NCI-H1930 (cell line): Measurements from ENCODE around the gene TMEM72.

Source experiments
- DNase-seq, 2 experiments: peaks; one replicate each; lab custom pipeline; 2025; lab: John Stamatoyannopoulos, UW

Gene TMEM72

GRCh38 chr10:44921061-44921460, 9.9 kb downstream of the TMEM72 start:
- no peak for DNase-seq

DNA sequence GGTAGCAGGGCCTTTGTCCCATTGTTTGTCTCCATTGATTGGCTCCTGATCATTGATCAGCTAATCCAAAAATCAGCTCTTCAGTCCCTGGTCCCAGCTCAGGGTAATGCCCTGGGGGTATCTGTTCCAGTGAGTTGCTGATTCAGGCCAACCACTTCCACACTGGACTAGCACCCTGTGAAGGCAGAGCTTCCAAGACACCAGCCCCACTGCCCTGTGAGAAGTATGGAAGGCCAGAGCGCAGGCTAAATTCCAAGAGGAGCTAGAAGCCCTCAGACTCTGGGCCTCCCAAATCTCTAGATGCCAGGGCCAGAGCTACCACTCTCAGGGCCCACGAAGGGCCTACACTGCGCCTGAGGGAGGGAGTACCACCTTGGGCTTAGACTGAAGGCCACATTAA, 10.4 kb downstream of the TMEM72 start:
- no peak for DNase-seq

DNA sequence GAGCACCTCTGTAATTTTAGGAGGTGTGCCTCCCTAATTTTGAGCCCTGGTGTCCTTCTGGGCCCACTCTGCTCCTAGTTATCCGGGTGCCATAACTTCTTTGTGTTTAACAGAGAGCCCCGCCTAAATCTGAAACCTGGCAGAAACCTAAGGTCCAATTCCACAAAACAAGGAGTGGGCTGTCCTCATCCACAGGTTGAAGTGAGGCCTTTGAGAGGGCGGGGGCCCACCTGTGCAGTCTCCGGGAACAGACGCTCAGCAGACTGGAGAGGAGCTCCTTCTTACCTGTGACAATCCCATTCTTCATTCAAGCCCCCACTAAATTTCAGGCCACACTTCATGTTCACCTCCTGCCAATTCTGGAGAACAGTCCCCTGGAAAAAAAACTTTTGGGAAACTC, 10.9 kb downstream of the TMEM72 start:
- no peak for DNase-seq

GRCh38 chr10:44922796-44923545, 11.8 kb downstream of the TMEM72 start:
- no peak for DNase-seq

DNA sequence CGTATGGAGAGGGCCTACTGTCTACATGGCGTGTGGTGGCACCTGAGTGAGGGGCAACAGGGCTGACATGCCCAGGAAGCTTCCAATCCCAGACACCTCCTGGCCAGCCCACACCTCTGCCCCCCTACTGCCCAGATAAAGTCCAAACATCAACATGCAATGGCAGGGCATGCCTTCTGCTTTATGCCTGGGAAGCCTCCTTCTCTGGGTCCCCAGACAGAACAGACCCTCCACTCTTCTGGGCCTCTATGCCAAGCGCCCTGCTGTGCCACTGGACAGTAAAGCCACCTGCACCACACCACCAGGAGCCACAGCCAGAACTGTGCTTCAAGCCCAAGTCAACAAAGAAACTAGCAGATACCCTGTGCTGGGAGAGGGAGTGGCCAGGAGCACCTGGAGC, 12.5 kb downstream of the TMEM72 start:
- no peak for DNase-seq

DNA sequence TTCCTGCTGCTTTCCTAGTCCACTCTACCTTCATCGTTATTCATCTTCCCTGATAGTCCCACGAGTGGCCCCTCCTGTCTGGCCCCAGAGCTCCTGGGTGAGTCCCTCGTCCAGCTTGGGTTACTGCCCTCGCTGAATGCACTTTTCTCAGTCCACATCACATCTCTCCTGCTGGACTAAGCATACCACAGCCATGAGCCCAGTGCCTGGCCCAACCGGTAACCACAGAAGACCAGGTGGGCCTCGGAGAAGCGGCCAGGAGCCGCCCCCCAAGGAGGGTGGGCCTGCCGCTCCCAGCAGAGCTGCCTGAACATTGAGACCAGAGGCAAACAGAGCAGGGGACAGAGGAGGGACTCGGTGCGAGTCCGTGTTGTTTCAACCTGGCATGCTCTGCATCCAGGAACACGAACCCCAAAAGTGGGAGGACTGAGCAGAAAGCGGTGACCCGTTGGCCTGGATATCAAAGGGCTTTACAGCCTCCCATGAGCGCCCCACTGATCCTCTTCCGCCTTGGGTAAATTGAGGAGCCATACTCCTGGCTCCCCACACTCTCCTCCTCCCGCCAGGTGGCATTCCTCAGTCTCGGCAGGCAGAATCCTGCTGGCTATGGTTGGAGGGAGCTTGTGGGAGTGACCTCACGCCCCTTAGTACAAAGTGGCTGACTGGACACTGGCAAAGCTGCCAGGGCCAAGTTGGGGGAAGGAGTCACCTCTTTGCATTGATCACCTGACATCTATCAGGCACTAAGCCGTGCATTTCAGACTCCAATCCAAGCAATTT, 13.3 kb downstream of the TMEM72 start:
- no peak for DNase-seq

- DNase-seq, result peak in 1 of 2 experiments; percentile 0
Observed at GRCh38 chr10:44925224-44925623, 14.1 kb downstream of the TMEM72 start.

GRCh38 chr10:44925811-44926750, 14.9 kb downstream of the TMEM72 start:
- DNase-seq, result no peak

GRCh38 chr10:44926751-44927351, 15.7 kb downstream of the TMEM72 start:
- no peak for DNase-seq

DNA sequence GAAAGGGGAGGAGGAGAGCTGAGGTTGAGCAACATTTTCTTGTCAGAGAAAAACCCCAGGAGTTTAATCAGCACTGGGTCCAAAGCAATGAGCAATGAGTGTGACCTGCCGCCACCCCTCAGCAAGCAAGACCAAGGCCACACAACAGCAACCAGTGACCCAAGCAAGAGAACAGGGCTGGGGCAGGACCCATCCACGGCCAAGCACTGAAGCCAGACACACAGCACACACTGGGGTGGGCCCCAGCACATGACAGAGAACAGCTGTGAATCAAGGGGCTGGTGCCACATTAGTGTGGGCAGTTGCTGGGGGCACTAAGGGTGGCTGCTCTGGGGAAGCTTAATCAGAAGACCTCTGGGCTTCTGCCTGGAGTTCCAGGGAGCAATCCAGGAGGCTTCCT, 16.2 kb downstream of the TMEM72 start:
- DNase-seq, result no peak

DNA sequence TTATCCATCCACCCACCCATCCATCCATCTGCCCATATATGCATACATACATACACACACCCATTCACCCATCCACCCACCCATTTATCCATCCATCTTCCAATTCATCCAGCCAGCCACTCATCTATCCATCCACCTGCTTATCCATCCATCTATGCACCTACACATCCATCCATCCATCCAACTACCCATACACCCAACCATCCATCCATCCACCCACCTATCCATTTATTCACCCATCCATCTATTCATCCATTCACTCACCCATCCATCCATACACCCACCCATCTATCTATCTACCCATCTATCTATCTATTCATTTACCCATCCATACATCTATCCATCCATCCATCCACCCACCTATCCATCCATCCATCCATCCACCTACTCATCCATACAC, 17.3 kb downstream of the TMEM72 start:
- no peak for DNase-seq

DNA sequence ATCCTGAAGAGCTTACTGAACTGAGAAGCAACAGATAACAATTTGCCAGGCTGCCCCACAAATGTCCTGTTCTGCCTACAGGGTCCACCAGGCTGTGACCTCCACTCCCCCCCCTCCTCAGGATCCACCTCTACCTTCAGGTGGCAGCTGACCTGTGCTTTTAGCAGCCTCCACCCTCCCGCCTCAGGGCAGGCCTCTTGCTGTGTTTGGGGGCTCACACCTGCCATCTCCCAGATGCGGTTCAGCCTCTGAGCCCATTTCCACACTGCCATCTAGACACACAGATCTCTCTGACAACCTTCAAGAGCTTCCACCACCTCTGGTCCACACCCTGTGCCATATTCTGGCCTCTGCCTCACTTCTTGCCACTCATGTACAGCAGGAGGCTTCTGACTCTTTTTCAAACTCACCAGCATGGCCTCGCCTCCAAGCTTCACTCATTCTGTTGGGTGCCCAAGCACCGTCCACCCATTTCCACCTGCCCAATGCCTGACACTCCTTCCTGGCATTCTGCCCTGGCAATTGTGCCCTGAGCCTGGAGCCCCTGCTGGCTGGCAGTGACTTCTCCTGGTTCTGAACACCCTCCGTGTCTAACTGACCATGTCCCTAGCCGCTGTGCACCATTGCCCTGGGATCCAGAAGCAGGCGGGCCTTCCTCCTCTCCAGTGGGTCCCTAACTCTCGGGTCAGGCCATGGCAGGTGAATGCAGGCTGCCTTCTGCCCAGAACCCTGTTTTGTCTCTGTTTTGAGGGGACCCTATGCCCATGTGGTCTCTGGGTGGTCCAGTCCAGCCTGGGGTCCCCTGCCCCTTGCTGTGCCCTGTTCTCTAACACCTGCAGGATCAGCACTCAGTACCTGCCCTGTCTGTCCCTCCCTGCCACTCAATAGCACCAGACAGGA, 18.5 kb downstream of the TMEM72 start:
- no peak for DNase-seq

GRCh38 chr10:44930904-44931620, 19.9 kb downstream of the TMEM72 start:
- DNase-seq, result no peak

GRCh38 chr10:44931621-44932516, 20.7 kb downstream of the TMEM72 start:
- DNase-seq, result no peak

GRCh38 chr10:44932517-44933450, 21.6 kb downstream of the TMEM72 start:
- peak in 1 of 2 experiments; percentile 12 for DNase-seq

DNA sequence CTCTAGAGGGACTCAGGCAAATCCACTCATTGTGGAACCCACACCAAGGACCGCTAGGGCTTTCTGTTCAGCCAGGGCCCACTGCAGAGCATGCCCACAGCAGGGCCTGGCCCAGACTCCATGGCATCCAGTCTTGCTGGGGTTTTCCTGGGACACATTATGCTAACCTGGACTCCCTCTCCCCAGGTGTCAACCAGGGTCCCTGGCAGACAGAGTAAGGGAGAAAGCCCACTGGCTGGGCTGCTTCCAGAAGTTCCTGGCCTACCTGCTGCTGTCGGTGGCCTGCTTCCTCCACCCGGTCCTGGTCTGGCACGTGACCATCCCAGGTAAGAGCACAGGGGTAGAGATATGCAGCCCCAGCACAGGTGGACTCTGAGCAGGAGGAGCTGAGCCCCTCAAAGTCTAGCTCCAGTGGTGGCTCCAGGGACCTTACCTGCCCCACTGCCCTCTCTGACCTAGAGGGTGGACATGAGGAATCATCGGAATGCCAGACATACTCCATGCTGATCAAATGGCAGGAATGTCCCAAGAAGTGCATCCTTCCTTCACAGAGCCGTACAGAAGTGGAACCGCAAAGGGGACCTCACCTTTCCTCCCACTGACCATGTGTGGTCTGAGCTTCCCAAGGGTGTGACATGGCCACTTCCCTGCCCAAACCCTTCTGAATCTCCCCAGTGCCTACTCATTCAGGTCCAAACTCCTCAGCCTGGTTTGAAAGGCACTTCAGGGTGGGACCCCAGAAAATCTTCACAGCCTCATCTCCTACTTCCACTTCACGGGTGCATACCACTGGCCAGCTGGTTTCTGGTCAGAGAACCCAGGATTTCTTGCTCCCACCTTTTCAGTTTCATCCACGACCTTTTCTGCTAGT, 22.5 kb downstream of the TMEM72 start:
- DNase-seq, result no peak
